22Rv1 (cell line): ENCODE data around the gene PACSIN1.

Source experiments
- ZFX ChIP-seq: fragments of 450-650 bp; IDR thresholded peaks from 2 replicates; pipeline ENCODE4 v1.6.1; 2017; ENCODE audit warnings: antibody characterized with exemption, borderline replicate concordance
- TF ChIP-seq, protein P1 (sequence below): fragments of 450-650 bp; IDR thresholded peaks from 2 replicates; pipeline ENCODE4 v1.5.1; 2017; ENCODE audit warnings: mild to moderate bottlenecking

DNA sequence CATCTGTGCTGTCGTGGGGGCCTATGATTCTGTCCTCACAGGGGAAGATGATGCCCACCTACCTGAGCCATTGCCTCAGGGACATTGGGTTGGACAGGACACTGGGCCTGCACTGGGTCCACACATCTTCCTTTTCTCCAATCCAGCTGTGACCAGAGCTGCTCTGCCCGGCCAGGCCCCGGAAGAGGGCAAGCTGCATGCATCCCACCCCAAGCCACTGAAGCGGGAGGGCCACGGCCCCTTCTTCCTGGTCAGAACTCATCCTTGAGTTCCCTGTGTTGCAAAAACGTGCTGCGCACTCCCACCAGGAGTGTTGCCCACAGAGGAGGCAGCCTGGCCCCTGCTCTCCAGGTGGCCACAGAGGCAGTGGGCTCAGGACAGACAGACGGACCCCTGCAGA, 52.1 kb downstream of the PACSIN1 start:
- TF ChIP-seq, protein P1, sequence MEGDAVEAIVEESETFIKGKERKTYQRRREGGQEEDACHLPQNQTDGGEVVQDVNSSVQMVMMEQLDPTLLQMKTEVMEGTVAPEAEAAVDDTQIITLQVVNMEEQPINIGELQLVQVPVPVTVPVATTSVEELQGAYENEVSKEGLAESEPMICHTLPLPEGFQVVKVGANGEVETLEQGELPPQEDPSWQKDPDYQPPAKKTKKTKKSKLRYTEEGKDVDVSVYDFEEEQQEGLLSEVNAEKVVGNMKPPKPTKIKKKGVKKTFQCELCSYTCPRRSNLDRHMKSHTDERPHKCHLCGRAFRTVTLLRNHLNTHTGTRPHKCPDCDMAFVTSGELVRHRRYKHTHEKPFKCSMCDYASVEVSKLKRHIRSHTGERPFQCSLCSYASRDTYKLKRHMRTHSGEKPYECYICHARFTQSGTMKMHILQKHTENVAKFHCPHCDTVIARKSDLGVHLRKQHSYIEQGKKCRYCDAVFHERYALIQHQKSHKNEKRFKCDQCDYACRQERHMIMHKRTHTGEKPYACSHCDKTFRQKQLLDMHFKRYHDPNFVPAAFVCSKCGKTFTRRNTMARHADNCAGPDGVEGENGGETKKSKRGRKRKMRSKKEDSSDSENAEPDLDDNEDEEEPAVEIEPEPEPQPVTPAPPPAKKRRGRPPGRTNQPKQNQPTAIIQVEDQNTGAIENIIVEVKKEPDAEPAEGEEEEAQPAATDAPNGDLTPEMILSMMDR, result no peak
- TF ChIP-seq ZFX, result no peak
